Measurements from ENCODE around the gene BHLHA15.

GRCh38 chr7:98230746-98231471 is 19.7 kb downstream of the BHLHA15 start:
- TF ChIP-seq ZNF77 (CRISPR knock-in tag; IDR thresholded peaks at IDR 0.05) (no peak), RBM39 (optimal IDR thresholded peaks at IDR 0.05; ENCODE audit: low read depth, low read length) (no peak), CHD1 (IDR thresholded peaks at IDR 0.05; ENCODE audit: low read length) (no peak), ZBTB11 (CRISPR knock-in tag; IDR thresholded peaks at IDR 0.05) (no peak), TAF1 (IDR thresholded peaks at IDR 0.05; ENCODE audit: control insufficient read depth, extremely low read depth, insufficient read depth, low read length, severe bottlenecking) (no peak)

Measured in K562 (cell line).